ENCODE data around the gene CCL13.

CCL13 gene

DNA sequence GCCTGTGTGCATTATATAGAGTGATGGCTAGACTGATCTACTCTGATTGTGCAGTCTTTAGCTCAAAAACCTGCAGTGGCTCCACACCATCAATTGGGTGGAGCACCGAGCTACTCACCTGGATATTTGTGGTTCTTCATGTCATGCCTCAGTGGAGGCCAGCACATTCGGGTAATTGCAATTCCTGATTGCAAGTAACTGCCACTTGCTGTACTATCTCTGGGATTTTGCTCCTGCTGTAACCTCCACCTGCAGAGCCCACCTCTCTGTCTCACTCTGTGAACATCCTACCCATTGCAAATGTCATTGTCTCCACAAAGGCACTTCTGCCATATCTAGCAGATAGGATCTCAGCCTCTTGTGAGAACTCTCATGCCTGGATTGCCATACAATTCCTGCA lies 8.5 kb downstream of the CCL13 start:
- DNase-seq = no peak

DNA sequence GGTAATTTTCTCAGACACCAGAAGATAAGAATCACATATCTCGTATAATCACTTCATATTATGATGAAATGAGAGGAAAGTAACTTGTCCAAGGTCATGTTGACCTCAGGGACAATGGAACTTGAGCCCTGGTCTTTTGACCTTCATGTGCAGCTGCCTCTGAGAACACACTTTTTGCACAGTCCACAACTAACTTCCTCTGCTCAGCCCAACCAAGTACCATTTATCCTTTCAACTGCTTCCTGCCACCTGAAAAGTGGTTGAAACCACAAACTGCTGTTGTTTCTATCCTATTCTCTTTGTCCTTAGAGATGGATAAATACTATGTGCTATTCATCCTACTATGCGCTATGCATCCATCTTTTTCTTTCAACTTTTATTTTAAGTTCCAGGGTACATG lies 9.1 kb downstream of the CCL13 start:
- peak in 1 of 5 donors; percentile 34 for DNase-seq

DNA sequence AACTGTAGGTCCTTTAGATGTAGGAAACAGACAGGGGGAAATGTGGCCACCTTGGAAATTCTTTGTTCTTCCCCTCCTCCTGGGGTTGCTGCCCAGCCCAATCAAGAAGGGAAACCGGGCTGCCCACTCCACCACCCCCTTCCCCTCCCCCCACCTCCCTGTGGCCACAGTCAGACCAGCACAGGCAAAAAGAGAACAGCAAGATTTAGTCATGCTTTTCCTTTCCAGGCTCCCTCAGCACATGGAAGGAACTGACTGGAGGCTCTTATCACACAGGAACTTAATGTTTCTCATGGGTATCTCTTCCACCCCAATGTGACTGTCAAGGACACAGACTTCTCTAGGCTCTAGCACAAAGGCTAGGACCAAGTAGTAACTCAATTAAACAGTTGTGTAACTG lies 9.7 kb downstream of the CCL13 start:
- DNase-seq = no peak

DNA sequence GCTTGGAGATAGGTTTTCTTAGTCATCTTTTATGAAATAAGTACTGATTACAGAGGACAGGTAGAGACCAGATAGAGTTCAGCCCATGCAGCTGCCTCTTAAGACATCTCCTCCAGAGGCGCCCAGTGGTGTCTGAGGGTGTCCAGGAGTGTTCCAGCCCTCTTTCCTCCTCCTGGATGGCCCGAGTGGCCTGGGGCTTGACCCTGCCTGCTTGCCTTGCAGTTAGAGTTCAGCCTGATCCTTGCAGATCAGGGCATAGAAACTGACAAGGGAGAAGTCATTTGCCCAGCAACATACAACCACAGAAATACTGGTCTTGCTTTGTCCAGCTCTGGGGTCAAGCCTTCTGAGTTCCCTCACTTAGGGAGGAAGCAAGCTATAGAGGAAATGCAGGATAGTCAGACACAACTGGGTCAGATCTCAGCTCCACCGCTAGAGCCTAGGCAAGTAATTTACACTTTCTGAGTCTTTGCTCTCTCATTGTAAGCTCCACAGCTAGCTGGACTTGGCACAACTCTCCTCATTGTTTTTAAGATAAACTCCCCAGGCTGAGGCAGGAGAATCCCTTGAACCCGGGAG lies 10.3 kb downstream of the CCL13 start:
- no peak for DNase-seq

DNA sequence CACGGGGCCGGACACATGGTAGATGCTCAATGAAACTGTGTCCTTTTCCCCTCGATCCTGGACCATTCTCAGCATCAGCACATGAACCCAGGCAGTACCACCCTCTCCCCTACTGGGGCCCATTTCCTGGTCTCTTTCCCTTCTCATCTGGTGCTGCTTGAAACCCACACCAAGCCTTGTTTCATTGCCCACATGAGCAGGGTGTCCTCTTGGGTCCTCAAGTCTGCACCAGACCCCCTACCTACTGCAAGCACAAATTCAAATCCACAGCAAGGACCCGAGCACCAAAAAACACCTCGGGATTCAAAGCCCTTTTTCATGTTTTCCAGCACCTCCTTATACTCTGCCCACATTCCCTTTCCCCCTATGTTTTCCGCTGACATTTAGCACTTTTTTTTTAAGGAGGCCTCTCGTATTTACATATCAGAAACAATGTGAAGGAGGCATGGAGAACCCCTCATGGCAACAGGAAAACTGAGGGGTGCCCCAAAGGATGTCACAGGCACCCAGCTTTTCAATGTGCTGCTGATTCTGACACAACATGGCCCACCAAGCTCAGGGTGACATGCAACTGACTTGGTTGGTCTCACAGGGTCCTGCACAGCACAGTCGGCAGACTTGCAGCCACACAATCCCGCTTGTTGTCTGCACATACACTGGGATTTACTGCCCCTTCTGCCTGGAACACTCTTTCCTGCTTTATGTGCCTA lies 11.4 kb downstream of the CCL13 start:
- no peak for DNase-seq

DNA sequence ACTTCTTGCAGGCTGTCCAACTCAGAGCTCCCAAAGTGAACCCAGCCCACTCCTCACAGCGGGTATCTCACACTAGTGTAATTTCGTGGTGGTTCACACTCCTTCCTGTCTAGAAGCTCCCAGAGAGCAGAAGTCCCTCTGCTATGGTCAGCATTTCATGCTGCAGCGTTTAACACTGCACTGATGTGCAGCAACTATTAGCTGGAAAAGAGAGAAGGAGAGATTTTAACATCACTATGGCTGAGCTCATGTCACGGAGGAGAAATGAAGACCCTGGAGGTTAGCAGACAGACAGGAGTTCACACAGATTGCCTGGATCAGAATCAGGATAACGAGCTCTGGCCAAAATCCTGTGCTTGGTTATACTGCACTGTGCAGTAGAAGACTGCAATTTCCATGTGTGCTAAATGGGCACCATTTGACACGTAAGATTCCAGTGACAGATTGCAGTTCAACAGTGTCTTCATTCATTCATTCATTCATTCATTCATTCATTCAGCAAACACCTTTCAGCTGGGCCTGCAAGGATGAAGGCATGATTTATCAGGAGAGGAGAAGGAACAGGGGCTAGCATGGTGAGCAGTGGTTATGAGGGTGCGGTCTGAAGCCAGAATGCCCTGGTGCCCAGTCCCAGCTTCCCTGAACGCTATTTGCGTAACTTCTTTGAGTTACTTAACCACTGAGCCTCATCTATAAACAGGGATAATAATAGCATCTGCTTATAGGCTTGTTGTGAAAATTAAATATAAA lies 12.1 kb downstream of the CCL13 start:
- DNase-seq = no peak

DNA sequence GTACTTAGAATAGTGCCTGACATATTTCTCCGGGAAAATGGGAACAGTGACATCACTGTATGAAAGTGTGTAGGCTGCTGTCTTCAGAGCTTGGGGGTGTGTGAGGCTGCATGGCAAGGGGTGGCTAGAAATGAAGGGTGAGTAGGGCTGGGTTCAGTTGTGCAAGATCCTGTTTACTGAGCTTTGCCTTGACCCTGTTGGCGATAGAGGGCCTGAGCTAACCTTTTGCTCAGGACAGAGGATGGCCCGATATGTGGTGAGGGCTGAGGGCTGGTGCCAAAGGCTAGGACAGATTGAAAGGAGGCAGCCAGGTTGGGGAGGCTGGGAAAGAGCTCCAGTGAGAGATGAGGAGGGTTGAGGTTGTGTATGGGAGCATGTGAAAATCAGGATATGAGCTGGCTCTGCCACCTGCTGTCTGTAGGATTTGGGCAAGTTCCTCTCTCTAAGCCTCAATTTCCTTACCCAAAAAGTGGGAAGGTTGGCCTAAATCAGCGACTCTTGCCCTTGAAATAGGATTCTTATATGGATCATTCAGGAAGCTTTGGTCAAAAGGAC lies 12.7 kb downstream of the CCL13 start:
- DNase-seq = no peak

DNA sequence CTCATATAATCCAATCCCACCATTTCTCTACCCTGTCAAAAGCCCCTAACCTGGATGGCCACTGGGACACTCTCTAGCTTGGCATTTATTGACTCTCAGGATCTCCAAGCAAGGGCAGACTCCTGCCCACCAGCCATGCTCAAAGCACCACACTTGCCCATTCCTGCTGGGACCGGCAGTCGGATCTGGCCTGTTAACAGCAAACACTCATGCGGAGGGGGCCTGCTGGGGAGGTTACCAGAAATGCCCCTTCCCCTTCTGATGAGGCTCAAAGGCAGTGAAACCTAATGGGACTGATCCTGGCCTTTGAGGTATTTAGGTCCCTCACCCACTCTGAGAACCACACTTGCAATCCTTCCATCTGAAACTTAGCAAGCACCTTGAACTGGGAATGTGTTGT lies 13.3 kb downstream of the CCL13 start:
- no peak for DNase-seq

DNA sequence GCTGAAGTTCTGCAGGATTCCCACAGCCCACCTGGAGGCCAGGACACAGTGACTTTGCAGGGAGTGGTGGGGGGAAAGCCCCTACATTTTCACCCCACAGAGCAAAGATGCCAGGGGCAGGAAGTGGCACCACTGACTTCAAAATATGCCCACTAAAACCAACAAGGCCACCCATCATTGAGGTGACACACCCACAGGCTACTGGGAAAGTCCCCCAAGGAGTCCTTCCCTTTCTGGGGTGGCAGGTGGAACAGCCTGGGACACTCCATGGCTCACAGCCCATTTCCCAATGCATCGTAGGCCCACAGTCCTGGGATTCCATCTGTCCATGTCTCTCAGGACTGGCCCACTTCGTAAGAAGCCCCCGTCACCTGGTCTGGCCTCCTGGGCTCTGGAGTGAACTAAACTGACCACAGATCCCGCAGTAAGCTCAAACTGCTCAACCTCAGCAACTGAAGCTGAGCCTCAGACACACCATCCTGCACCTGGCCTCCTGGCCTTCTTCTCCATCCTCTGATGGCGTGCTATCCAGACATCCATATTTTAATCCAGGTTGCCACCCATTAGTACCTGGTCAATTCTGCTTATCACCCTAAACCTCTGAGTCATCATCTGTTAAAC lies 14.2 kb downstream of the CCL13 start:
- no peak for DNase-seq

DNA sequence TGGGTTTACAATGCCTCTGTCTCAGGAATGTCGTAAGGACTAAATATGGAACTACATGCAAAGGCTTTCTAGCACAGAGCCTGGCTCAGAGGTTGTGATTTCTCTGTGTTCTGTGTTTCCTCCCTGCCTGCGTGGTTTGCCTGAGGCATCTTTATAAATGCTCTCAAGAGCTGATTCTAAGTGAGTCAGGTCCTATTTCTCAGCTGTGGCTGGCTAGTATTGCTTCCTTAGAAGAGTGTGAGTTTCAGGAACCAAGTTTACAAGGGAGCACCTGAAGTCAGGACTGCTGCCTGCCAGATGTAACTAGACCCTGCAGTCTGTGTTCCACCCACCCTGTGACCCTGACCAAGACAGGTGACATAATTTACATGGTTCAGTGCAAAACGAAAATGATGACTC lies 14.7 kb downstream of the CCL13 start:
- no peak for DNase-seq

DNA sequence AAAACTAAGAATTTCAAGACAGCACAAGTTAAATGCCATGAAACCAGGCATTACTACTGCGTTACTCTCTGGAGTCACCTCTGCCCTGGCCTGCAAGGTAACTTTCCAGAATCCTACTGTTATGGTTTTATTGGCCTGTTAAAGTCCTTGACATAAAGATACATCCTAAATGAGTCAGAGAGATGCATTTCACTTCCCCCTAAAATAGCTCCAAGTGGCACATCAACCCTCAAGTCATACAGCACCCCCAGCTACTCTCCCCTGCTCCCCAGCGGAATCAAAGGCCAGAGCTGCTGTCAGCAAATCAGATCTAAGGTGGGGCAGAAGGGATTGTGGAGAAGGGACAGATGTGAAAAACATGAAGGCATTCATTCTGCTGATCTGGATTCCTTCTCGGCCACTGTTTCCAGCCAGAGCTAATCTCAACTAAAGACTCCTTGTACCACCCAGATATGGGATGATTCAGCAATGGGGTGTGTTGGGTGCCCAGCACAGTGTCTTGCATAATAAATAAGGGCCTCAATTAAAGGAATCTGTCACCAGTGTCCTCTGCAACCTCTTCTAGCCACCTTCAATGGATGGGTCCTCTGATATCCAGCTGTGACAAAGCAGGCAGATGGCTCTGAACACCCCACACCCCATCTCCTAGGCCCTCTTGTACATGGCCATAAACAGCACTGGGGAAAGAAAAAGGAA lies 15.3 kb downstream of the CCL13 start:
- DNase-seq = no peak

DNA sequence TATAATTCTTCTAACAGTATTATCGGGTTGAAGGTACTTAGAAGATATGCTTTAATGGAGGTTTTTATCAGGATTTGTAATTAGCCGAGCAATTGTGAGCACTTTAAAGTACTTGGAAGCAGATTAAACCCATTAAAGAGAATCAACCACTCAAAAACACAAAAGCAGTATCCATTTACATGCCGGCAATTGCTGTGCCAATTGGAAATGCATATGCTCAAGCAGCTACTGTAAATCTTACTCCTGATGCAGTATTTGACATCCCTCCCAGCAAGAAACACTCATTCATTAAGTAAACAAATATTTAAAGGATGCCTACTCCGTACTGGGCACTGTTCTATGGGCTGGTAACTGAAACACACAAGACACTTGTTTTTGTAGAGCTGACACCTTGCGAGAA lies 18.2 kb downstream of the CCL13 start:
- DNase-seq = no peak

DNA sequence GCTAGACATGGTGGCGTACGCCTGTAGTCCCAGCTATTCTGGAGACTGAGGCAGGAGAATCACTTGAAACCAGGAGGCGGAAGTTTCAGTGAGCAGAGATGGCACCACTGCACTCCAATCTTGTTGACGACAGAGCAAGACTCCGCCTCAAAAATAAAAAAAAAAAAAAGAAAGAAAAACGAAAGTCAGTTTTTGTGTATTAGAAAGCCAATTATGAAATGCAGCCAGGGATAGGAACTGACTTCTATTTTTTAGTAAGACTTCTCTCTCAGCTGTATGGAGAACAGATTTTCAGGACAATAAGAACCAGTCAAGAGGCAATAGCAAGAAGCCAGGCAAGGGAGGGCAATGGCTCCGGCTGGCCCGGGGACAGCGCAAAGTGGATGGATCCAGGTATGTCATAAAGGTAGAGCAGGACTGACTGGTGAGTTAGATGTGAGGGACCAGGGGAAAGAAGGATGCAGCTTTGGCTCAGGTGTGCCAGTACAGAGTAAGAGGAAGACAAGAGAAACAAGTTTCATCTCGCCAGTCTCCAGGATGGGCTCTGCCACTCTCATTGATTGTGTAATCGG lies 19.2 kb downstream of the CCL13 start:
- no peak for DNase-seq

DNA sequence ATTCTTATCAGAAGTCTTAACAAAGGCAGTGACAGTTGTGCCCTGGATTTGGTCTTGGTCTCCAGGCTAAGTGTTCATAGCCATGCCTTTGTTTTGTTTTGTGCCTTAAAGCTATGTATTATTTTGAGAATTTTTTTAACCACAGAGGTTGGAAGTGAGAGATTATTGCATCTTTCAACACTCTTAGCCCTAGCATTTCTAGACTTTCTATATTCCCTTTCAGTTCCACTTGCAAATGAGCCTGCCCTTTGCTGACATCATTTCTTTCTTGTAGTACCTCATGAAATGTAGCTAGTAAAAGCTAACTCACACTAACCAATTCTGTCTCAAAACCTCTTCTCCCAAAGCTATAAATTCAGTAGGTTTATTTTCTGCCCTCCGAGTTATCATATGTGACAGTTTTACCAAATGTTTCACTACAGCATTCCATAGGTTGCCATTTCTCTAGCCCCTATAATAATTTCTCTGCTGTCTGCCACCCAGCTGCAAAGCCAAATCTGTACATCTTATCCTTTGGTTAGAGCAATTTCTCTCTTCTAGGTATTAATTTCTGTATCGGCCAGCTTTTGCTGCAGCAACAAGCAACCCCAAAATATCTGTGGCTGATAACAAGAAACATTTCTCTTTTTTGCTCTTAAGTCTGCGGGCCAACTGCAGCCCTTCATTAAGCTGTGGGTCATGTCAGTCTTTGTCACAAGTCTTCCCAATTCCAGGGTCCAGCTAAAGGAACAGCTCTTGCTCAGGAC lies 21.0 kb downstream of the CCL13 start:
- peak in 1 of 5 donors; percentile 23 for DNase-seq

DNA sequence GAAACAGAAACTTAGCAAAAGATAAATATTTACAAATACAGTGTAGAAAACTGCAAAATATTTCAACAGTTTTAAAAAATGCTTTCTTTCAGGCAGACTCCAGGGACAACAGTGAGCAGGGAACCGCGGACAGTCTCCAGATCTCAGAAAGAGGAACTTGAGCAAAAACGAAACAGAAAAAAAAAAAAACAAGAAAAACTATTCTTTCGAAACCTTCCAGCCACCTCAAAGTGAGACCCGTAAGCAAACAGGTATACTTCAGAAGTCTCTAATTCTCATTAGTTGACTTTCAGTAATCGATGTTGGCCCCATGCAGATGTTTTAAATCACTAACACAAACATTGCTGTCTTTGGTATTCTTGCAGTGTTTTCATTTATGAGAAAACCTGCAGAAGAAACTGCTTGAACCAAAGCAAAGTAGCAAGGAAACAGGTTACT lies 22.4 kb downstream of the CCL13 start:
- DNase-seq = peak in 1 of 5 donors; percentile 64

DNA sequence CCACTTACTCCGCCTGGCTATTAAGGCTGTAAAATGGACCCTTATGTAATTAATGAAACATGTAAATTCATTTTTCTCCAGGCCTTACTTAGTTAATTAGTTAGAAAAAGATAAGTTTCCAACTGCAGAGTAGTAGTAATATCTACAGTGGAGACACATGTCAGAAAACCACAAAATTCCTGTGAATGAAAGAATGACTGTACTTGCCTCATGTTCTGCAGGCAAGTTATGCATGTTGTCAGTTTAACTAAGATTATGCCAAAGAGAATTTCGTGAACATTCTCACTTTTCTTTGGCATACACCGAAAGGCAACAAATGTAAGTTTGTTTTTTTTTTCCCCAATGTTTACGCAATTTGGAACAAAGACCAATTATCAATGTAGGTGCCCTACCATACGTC lies 23.6 kb downstream of the CCL13 start:
- no peak for DNase-seq

DNA sequence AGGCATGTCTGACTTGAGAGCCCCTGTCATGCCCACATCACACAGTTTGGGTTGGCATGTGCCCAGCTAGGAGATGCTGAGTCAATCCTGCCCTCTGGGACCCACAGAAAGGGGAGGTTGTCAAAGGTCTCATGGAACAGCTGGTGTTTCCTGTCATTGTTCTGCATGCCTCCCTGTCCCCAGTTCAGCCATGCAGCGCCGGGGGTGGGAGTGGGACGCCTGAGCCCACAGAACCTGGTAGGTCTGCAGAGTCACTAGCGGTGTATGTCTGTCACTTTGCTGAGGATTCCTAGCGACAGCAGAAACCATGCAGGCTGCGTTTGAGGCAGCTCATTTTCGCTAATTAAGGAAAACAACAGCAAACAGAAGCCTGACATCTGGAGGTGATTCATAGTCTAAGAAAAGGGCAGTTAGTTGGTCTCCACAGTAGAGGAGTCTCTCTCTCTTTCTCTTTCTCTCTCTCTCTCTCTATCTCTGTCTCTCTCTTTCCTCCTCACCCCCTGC lies 26.4 kb downstream of the CCL13 start:
- peak in 1 of 5 donors; percentile 76 for DNase-seq

DNA sequence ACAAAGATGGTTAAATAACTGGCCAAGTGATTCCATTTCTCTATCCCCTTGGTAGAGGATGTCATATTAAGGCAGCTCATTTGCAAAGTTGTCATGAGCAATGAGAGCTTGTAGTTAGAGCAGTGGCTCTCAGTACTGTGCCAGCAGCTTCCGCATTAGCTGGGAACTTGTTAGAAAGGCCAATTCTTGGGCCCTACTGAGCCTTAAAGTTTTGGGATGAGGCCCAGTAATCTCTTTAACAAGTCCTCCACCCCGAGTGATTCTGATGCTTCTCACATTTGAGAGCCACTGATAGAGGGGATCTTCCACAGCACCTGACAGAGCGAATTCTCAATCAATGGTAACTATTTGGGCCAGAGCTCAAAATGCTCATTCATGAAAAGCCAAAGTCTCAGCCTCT lies 26.9 kb downstream of the CCL13 start:
- no peak for DNase-seq

DNA sequence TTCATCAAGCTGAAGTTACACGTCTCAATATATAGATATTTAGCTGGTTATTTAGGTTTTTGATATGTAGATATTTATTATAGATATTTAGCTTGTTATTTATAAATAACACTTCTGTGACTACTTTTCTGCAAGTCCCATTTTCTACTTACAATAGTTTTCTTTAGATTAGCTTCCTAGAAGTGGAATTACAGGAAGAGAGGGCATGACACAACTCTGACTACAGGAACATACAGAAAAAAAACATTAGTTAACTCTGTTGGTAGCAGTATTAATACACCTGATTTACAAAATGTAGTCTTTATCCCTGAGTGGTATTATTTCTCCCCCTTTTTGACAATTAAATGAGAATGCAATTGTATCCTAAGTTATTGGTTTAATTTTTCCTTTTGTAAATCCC lies 28.0 kb downstream of the CCL13 start:
- no peak for DNase-seq

DNA sequence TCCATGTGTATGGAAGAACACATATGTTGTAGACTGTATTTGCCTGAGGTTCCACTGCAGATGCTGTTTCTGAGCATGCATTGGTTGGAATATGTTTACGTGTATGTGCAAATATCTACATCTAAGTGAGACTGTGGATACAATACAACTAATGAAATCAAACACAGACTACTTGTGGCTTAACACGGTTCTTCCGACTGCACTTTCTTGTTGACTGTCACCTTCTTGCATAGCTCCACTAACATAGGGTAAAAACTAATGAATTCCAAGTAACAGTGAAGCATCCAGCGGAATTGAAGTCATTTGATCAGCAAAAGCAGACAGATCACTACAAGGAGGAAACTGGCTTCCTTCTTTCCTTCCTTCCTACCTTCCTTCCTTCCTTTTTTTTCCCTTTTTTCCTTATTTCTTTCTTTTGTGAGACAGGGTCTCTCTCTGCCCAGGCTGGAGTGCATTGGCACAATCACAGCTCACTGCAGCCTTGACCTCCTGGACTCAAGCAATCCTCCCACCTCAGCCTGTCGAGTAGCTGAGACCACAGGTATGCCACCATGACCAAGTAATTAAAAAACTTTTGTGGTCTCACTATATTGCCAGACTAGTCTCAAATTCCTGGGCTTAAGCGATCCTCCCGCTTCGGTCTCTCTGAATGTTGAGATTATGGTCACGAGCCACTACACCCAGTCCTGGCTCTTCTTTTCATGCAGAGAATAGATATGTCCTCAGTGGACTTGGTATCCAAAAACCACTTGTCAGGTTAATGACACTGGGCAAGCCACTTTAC lies 28.7 kb downstream of the CCL13 start:
- no peak for DNase-seq

DNA sequence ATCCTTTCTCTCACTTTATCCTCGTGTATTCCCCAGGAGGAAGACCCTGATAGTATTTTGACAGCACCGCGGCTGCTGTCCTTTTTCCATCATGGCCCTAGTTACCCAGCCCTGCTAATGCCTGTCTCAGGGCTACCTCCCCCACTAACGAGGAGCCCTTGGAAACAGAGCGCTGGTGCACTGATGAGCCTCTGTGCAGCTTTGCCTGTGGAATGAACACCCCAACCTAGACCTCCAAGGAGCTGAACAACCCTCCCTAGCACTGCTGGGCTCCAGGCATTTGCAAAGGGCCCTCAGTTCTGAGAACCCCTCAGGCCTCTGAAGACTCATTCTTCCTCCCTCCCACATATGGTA lies 30.0 kb downstream of the CCL13 start:
- no peak for DNase-seq

Measured in T-helper 1 cell (primary cell).